GM12801 (cell line): ENCODE data around the gene NISCH.

Source experiments
- TF ChIP-seq, protein P1 (sequence below): IDR thresholded peaks from one replicate; pipeline ENCODE4 v1.5.1; 2011; ENCODE audit warnings: control low read depth; ENCODE audit not compliant: insufficient read length; ENCODE audit errors: extremely low read depth

Gene NISCH

DNA sequence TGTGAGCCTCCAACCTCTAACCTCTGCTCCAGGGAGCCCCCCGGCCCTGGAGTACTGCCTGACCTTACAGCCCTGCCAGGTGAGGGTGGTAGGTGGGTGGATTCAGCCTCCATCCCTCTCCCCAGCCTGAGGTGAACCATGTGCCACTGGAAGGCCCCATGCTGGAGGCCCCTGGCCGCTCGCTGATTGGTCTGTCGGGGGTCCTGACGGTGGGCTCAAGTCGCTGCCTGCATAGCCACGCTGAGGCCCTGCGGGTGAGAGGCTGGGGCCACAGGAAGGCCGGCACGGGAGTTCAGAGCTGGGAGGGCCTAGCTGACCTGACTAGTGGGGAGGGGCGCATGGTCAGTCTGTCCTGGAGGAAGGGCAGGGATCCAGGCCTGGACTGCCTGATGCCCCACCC lies 59.2 kb downstream of the NISCH start:
- TF ChIP-seq, protein P1, sequence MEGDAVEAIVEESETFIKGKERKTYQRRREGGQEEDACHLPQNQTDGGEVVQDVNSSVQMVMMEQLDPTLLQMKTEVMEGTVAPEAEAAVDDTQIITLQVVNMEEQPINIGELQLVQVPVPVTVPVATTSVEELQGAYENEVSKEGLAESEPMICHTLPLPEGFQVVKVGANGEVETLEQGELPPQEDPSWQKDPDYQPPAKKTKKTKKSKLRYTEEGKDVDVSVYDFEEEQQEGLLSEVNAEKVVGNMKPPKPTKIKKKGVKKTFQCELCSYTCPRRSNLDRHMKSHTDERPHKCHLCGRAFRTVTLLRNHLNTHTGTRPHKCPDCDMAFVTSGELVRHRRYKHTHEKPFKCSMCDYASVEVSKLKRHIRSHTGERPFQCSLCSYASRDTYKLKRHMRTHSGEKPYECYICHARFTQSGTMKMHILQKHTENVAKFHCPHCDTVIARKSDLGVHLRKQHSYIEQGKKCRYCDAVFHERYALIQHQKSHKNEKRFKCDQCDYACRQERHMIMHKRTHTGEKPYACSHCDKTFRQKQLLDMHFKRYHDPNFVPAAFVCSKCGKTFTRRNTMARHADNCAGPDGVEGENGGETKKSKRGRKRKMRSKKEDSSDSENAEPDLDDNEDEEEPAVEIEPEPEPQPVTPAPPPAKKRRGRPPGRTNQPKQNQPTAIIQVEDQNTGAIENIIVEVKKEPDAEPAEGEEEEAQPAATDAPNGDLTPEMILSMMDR: no peak

GRCh38 chr3:52515192-52515591 lies 59.8 kb downstream of the NISCH start:
- TF ChIP-seq, protein P1: no peak

- TF ChIP-seq, protein P1: no peak
Measured at GRCh38 chr3:52516509-52517195, 61.2 kb downstream of the NISCH start.

- TF ChIP-seq, protein P1: no peak
Measured at GRCh38 chr3:52517796-52518722, 62.7 kb downstream of the NISCH start.

DNA sequence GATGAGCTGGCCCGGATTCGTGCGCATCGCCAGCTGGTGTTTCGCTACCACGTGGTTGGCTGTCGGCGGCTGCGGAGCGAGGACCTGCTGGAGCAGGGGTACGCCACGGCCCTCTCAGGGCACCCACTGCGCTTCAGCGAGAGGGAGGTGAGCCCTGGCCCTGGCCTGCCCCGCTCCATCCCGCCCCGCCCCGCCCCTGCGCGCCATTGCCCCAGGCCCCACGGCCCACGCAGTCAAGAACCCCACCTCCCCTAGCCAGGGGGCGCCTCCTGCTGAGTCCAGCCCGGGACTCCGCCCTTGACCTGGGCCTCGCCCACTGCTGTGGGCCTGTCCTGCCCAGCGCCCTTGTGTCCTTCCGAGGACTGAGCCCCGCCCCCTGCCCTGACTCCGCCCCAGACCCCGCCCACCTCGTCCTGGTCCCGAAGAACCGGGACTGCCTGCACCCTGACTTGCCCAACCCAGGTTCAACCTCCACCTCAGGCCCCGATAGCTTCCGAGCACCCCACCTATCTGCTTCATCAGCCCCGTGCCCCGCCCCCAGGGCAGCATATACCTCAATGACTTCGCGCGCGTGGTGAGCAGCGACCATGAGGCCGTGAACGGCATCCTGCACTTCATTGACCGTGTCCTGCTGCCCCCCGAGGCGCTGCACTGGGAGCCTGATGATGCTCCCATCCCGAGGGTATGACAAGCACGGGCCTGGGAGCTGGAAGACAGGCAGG lies 63.5 kb downstream of the NISCH start:
- TF ChIP-seq, protein P1: no peak

DNA sequence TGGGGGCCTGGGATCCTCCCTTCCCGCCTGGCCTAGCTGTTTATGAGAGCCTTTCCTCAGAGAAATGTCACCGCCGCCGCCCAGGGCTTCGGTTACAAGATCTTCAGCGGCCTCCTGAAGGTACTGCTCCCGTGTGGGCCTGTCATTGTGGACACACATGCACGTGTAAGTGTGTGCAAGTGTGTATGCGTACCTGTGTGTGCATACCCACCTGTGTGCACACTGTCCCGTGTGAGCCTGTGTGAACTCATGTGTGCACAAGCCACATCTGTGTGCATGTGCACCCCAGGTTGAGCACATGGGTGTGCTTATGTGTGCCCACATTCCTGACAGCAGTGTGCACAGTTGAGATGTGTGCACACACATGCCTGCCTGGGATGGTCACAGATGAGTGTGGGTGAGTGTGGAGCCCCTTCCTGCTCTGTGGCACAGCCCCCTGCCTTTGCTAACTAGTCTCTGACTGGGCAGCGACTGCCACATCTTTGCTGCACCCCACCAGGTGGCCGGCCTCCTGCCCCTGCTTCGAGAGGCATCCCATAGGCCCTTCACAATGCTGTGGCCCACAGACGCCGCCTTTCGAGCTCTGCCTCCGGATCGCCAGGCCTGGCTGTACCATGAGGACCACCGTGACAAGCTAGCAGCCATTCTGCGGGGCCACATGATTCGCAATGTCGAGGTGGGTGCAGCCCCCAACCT lies 64.2 kb downstream of the NISCH start:
- TF ChIP-seq, protein P1: no peak

GRCh38 chr3:52520141-52520667 lies 64.8 kb downstream of the NISCH start:
- TF ChIP-seq, protein P1: no peak
